Esophagus squamous epithelium (tissue), 4 donors: ENCODE data around the gene SLC47A1.

Experiments used
- POLR2A ChIP-seq, 4 donors: fragments of 450-650 bp; IDR thresholded peaks; one replicate each; pipeline ENCODE4 v1.6.1; 2017; ENCODE audit warnings: antibody characterized with exemption in 4 of 4, mild to moderate bottlenecking in 4 of 4, moderate library complexity in 3 of 4
- TF ChIP-seq, protein P1 (sequence below), 6 experiments: fragments of 450-650 bp in 4 of 6; fragments of 200-600 bp in 2 of 6; sonication (generic) in 2 of 6; IDR thresholded peaks; one replicate each; pipeline ENCODE4 v1.5.1; 2016 to 2019; ENCODE audit warnings: antibody characterized with exemption in 6 of 6, mild to moderate bottlenecking in 4 of 6, moderate library complexity in 4 of 6

DNA sequence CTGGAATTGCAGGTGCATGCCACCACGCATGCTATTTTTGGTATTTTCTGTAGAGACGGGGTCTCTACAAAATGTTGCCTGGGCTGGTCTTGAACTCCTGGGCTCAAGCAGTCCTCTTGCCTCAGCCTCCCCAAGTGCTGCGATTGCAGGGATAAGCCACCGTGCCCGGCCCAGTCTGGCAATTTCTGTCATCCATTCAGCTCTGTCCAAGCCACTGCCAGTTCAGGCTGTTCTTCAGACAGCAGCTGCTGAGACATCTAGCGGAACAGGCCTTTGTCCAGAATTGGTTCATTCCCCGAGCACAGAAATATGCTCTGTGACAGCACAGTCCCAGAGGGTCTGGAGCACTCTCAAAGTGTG lies 5.4 kb downstream of the SLC47A1 start:
- TF ChIP-seq, protein P1, sequence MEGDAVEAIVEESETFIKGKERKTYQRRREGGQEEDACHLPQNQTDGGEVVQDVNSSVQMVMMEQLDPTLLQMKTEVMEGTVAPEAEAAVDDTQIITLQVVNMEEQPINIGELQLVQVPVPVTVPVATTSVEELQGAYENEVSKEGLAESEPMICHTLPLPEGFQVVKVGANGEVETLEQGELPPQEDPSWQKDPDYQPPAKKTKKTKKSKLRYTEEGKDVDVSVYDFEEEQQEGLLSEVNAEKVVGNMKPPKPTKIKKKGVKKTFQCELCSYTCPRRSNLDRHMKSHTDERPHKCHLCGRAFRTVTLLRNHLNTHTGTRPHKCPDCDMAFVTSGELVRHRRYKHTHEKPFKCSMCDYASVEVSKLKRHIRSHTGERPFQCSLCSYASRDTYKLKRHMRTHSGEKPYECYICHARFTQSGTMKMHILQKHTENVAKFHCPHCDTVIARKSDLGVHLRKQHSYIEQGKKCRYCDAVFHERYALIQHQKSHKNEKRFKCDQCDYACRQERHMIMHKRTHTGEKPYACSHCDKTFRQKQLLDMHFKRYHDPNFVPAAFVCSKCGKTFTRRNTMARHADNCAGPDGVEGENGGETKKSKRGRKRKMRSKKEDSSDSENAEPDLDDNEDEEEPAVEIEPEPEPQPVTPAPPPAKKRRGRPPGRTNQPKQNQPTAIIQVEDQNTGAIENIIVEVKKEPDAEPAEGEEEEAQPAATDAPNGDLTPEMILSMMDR (IDR thresholded peaks at IDR 0.05): no peak
- no peak for TF ChIP-seq POLR2A (IDR thresholded peaks at IDR 0.05)
